Inferior parietal cortex (tissue), 1 donor: ENCODE results near the gene CADM2.
A peak's percentile ranks its signal among the peaks of the same experiment; 100 is the strongest.
"Not testable (repeated sequence)": the region's sequence is repeated elsewhere in the genome, so short reads cannot be mapped to it uniquely, and the experiment has no call there.

Source experiments
- DNase-seq: peaks from one replicate; pipeline ENCODE4 v3.0.0-alpha.2; 2016; ENCODE audit errors: extremely low spot score

Gene CADM2

DNA sequence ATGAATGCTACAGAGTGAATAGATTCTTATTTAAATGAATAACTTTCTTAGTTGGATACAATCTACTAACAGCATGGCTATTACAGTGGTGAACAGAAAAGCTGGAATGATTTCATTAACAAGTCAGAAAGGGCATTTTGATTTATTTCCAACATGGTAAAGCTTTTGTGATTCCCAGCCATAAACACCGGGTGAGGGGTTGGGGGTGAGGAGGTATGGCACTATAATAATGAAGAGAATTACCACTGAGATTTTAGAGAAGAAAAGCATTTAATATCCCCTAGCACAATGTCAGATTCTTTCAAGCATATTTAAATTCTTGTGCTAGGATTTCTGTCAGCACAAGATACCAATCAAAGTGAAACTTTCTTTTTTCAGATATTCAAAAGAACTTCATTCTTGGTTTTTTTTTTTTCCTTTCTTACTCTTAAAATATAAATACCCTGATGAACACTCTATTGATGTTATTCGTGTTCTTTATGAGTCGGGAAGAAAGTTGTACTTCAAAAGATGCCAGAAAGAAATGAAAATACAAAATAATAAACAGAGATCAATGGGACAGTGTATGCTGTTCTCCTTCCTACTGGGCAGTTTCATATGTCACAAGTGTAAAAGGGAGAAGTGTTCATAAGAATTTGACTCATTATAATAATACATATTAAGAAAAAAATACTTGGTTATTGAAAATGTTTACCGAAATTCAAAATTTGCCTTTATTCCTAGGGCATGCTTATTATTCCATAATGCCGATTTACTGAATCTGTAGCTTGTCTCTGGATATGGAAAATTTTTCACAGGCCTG, 522.8 kb downstream of the CADM2 start:
- DNase-seq: peak; percentile 29

DNA sequence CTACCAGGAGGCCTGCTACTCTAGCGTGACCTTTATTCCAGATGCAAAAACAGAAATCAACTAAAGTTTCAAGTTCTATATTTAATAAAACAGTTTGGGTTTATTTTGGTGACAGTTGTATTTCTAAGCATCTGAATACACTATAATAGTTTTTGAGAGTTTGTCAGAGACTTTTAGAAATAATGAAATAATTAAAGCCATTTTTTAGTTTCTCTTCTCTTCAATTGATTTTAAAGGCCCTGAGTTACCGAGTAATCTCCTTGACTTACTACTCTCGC, 523.4 kb downstream of the CADM2 start:
- no peak for DNase-seq

DNA sequence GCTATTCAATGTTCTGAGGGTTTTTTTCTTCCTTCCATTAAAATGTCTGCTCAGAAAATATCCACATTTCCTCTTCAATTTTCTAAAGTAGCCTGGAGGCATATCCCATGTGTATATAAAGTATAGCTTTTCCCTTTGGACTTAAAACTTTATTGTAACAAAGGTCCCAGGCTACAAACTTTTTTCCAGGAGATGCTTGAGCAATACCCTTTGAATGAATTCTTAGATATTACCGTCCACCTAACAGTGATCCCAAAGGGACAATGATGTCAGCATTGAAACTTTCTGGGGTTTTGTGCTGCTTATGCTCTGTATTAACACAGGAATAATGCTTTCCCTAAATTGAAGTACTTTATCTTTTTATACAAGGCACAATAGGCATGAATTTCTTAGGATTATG, 525.2 kb downstream of the CADM2 start:
- no peak for DNase-seq

DNA sequence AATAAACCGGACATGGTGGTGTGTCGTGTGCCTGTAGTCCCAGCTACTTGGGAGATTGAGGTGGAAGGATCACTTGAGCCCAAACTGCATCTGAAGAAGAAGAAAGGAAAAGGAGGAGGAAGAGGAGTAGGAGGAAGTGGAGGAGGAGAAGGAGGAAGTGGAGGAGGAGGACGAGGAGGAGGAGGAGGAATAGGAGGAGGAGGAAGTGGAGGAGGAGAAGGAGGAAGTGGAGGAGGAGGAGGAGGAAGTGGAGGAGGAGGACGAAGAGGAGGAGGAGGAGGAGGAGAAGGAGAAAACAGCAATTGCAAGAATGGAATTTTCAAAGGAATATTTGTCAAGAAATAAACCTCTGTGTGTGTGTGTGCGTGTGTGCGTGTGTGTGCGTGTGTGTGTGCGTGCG, 528.6 kb downstream of the CADM2 start:
- no peak for DNase-seq

DNA sequence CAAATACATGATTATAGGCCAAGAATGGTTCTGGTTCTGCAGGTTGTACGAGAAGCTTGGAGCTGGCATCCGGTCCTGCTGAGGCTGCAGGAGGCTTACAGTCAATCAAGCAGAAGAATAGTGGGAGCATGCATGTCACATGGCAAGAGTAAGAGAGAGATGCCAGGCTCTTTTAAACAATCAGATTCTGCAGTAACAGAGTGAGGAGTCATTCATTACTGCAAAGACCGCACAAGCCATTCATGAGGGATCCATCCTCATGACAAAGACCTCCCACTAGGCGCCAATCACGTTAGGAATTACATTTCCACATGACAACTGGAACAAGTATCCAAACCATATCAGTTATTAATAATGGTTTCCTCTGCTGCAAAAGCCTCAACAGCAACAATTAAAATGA, 536.8 kb downstream of the CADM2 start:
- no peak for DNase-seq

DNA sequence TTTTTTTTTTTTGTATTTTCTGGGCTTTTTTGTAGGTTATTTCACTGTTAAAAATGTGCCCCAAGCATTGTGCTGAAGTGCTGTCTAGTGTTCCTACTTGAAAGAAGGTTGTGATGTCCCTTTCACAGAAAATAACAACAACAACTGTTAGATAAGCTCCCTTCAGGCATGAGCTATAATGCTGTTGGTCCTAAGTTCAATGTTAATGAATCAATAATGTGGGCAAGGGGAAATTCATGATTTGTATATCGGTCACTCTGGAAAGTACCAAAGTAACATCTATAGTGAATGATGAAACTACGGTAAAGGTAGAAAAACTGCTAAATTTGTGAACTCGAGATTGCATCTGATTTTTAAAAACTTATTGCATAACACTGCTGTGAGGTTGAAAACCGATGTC, 539.4 kb downstream of the CADM2 start:
- no peak for DNase-seq

DNA sequence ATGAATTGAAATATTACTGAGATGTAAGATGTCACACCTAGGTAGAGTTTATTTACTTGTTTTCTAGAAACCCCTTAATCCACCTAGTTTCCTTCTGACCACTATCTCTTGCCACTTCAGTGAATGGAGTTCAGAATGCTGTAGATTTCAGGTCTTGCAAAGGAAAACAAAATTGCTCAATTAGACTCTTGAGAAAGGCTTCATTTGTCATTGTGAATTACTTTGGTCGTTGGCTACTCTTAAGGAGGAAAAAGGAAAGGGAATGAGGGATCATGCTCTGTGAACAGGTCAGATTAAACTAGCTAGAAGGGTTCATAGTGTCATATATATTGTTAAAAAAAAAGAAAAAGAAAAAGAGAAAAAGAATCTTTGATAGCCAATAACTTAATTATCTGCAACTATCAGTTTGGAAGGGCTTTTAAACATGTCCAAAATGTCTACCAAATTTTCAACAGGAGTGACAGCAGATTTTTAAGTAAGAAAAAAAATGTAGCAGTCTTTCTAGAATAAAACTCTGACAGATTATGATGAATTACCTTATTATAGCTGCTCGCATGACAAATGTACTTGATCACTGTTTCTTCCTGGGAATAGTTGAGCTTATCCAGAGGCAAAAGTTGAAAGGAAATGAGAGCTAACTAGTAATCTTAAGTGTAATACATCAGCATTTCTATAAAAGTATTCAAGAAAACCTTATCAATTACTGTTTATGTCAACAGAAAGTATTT, 543.5 kb downstream of the CADM2 start:
- DNase-seq: no peak

DNA sequence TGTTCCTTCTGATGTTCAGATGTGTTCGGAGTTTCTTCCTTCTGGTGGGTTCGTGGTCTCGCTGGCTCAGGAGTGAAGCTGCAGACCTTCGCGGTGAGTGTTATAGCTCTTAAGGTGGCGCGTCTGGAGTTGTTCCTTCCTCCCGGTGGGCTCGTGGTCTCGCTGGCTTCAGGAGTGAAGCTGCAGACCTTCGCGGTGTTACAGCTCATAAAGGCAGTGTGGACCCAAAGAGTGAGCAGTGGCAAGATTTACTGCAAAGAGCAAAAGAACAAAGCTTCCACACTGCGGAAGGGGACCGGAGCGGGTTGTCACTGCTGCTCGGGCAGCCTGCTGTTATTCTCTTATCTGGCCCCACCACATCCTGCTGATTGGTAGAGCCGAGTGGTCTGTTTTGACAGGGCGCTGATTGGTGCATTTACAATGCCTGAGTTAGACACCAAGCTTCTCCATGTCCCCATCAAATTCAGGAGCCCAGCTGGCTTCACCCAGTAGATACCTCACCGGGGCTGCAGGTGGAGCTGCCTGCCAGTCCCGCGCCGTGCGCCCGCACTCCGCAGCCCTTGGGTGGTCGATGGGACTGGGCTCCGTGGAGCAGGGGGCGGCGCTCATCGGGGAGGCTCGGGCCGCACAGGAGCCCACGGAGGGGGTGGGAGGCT, 545.5 kb downstream of the CADM2 start:
- DNase-seq: not testable (repeated sequence)

DNA sequence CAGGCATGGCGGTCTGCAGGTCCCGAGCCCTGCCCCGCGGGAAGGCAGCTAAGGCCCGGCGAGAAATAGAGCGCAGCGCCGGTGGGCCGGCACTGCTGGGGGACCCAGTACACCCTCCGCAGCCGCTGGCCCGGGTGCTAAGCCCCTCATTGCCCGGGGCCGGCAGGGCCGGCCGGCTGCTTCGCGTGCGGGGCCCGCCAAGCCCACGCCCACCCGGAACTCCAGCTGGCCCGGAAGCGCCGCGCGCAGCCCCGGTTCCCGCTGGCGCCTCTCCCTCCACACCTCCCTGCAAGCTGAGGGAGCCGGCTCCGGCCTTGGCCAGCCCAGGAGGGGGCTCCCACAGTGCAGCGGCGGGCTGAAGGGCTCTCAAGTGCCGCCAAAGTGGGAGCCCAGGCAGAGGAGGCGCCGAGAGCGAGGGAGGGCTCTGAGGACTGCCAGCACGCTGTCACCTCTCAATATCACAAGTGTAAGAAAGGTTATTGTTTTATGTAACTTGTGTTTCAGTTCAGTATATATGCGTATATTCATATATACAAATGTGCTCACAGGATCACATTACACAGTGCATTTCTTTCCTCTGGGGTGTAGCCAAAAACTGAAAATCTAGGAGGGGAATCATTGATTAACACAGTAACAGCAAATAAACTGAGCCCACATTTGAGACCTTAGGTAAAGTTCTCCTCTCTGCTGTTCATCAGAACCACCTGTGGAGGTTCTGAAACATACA, 546.2 kb downstream of the CADM2 start:
- not testable (repeated sequence) for DNase-seq

DNA sequence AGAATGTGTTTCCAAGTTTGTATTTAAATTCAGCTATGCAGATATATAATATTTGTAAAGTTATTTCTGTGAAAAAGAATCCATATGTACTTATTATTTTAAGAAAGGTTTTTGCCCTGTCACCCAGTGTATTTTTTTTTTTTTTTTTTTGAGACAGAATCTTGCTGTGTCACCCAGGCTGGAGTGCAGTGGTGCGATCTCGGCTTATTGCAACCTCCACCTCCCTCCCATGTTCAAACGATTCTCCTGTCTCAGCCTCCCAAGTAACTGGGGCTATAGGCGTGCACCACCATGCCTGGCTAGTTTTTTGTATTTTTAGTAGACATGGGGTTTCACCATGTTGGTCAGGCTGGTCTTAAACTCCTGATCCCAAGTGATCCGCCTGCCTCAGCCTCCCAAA, 548.3 kb downstream of the CADM2 start:
- DNase-seq: not testable (repeated sequence)

DNA sequence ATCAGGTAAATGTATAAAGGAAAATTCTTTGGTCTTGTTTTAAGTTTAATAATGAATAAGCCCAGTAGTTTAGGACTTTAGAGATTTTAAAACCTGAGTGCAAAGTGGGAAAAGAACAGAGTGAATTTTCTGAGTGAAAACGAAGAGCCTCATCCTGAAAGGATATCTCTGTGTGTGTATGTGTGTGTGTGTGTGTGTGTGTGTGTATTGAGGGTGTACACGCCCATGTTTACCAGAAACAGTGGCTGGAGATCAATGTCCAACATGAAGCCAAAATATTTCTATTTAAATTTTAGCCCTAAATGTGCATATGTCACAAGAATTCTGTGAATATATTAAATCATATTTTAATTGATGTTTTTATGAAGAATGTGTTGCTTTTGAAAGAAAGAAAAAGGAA, 549.9 kb downstream of the CADM2 start:
- no peak for DNase-seq

DNA sequence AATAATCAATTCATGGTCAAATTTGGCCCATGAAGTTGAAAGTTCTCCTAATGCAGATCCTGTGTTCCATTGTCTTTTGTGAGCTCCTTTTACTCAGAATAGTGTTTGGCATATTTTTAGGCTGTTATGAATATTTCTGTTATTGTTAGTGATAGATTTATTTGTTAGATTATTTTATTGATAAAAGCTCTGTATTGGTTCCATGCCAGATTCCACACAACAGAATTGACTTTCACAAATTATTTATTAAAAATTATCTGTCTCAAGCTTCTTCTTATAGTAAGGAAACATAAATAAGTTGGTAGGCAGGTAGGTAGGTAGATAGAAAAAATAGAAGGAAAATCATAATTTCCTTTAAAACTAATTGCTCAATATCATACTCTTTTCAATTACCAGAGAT, 557.4 kb downstream of the CADM2 start:
- no peak for DNase-seq

DNA sequence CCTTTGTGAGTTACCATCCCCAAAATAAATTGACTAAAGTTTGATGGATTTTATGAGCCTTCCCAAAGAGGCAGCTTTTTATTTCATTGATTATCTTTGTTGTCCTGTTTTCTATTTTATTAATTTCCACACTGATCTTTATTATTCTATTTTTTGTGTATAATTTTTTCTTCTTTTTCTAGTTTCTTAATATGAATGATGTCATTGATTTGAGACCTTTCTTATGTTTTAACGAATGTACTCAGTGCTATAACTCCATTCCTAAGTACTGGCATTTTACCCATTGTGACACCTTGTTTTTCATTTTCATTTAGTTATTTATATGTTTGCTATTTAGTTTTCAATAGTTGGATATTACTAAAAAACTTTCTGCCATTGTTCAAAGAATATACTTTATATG, 565.3 kb downstream of the CADM2 start:
- DNase-seq: no peak

DNA sequence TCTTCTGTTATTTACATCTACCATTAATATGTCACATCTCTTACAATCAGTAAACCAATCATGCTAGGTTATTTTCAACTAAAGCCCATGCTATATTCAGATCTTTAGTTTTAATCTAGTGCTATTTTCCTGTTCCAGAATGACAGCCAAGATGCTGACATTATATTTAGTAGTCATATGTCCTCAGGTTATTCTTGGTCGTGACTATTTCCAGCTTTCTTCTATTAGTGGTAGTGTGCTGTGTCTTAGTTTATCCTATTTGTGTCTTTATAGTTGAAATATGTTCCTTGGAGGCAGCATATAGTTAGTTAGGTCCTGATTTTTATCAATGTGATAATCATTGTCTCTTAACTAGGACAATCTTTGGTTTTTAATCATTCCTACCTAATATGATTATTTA, 566.5 kb downstream of the CADM2 start:
- DNase-seq: no peak

DNA sequence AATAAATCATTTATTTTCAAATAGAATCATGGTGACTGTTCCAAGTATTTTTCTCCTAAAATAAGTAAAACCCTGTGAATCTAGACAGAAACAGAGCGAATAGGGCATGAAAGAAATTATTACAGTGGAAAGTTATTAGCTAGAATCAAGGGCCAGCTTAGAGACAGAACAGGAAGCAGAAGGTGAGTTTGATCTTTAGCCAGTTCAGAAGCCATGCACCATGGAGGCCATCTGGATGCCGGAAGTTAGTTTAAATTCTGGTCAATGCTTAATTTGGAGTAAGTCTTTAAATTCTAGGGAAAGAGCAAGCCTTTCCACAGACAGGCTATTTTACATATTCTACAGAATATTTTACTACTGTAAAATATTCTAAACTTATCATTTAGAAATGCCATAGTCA, 574.8 kb downstream of the CADM2 start:
- no peak for DNase-seq

DNA sequence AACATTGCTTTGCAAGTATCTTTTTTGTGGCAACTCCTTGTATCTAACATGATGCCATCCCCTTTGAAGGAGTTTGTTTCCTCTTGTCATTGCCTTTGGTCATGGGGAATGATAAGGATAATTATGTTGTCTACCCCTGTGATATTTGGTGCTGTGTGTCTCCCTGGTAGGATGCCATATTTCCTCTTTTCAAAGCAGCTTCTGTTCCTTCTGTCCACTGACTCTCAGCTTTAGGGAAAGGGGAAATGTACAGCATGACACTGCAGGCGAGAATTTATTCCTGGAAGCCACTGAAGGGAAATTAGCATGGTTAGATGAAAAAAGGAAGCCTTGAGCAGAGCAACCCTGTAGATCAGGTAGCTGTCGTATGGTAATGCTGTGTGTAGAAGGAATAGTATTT, 576.7 kb downstream of the CADM2 start:
- peak; percentile 54 for DNase-seq

DNA sequence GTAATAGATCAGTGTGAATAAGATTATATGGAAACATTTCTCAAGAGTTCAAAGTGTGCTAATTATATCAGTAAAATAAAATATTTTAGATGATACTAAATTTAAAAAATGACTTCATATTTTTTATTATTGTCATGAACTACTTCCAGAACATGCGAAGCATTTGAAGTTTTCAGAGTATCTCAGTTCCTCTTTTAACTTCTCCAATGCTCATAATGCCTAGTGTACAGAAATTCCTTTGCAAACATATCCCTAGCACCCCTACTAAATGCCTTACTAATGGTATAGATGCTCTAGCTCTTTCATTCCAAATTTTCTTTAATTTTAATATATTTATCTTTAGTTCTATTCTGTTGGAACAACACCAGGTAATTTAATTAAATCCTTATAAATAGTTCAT, 580.4 kb downstream of the CADM2 start:
- DNase-seq: no peak

DNA sequence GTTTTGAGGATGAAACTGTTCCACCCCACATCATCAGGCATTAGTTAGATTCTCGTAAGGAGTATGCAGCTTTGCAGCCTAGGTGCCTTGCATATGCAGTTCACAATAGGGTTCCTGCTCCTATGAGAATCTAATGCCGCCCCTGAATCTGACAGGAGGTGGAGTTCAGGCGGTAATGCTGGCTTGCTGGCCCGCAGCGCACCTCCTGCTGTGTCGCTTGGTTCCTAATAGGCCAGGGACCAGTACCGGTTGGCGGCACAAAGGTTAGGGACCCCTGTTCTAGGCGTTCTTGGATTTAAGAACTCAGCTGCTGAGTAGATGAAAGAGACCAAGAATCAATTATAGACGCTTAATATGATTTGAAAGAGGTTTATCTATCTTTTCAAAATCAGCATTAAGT, 595.4 kb downstream of the CADM2 start:
- no peak for DNase-seq

DNA sequence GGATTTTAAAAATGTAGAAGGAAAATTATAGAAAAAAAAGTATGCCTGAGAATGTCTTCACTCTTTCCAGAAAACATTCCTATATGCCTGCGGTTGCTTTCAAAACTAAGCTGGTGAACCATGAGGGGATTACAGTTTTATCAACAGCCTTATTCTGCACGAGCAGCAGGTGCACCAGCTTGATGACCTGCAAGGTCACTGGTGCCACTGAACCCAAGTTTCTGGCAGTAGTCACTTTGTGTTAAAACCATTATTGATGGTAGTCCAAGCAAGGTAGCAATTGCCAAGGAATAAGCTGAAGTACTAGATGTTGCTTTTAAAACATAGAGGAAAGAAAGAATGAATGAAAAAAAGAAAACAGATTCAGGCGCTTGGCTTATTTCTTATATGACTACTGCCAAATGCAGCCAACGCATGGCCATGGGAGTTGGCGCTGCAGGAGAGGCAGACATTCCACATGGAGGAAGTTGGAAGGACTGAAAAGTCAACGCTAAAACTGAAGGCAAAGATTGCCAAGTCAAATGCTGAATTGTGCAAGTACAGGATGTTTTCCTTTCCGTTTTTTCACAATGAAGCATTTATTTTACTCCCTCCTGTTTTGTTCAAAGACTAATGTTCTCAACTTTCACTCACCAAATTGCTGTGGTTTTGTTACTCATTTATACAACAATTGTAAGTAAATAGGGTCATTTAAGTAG, 601.4 kb downstream of the CADM2 start:
- peak; percentile 60 for DNase-seq

DNA sequence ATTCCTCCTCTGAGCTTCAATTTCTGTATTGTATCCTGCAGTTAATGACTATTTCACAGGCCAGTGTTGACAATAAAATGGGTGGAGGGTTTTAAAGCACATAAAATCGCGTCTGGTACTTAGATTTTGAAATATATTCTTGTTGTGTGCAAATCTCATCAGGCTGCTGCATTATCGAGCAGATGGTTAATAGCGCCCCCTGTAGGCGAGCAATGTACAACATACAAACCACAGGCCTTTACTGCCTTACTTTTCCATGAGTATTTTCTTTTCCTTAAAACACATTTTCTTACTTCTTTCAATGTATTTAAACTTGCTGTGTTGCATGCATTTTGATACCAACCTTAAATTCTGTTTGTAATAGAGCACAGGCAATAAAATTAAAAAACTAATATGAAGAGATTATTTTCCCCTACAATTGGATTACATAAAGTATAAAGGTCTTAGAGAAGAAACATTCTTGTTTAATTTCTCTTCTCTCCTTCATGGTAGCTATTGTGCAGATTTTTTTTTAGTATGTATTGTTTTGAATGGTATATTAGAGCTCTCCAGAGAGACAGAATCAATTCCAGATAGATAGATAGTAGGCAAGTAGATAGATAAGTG, 608.4 kb downstream of the CADM2 start:
- peak; percentile 54 for DNase-seq

DNA sequence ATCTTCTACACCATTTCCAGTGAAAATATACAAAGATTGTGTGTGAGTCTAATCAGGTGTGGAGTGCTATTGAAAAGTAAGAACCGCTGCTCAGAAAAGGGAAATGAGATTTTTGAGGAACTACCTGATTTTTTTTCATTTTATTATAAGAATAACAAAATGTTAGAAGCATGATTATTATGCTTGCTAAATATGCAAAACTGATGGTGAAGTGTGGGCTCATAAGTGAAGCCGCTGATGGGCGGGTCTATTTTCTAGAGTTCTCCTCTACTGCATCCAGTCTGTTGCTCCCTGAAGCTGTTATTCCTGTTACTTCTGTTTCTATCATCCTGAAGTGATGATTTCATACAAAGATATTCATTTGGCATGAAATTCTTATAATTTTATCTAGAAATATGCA, 612.0 kb downstream of the CADM2 start:
- no peak for DNase-seq
